Esophagus muscularis mucosa (tissue), 4 donors: Measurements from ENCODE around the gene CPEB3. TPM values are rescaled to one million over a fixed set of nuclear protein-coding genes. Genes with fewer than 3 reads are reported as not detected.

Experiments used
- DNase-seq: peaks from one replicate; pipeline ENCODE4 v3.0.0-alpha.2; 2017; ENCODE audit errors: extremely low spot score
- H3K27ac ChIP-seq, 4 donors: fragments of 200-600 bp; sonication (generic); replicated peaks in 1 of 4; 1 replicate in 3 of 4; 2 replicates in 1 of 4; pipeline ENCODE4 v1.5.1; 2016 to 2019; ENCODE audit warnings: mild to moderate bottlenecking in 1 of 4
- H3K27me3 ChIP-seq, 4 donors: fragments of 200-600 bp; sonication (generic); one replicate each; pipeline versions ENCODE4 v1.5.1 to v1.6.0; 2016 to 2019
- H3K36me3 ChIP-seq, 4 donors: fragments of 200-600 bp; sonication (generic); one replicate each; pipeline ENCODE4 v1.5.1; 2016 to 2019
- H3K4me1 ChIP-seq, 4 donors: fragments of 200-600 bp; sonication (generic); one replicate each; pipeline ENCODE4 v1.5.1; 2016 to 2019
- H3K4me3 ChIP-seq, 4 donors: fragments of 200-600 bp; sonication (generic); 1 replicate in 2 of 4; 2 replicates in 2 of 4; pipeline ENCODE4 v1.5.1; 2016 to 2019; ENCODE audit warnings: mild to moderate bottlenecking in 4 of 4, moderate library complexity in 1 of 4
- H3K9me3 ChIP-seq, 4 donors: fragments of 200-600 bp; sonication (generic); 1 replicate in 3 of 4; 2 replicates in 1 of 4; pipeline ENCODE4 v1.5.1; 2016 to 2019
- EP300 ChIP-seq: sonication (generic); formaldehyde crosslinking; IDR thresholded peaks from one replicate; pipeline ENCODE4 v1.6.1; 2017; ENCODE audit warnings: antibody characterized with exemption
- POLR2A ChIP-seq: fragments of 450-650 bp; IDR thresholded peaks from one replicate; pipeline ENCODE4 v1.6.1; 2017; ENCODE audit warnings: antibody characterized with exemption, moderate library complexity, mild to moderate bottlenecking, low read depth
- POLR2AphosphoS5 ChIP-seq, 2 donors: sonication (generic); formaldehyde crosslinking; IDR thresholded peaks; one replicate each; pipeline ENCODE4 v1.6.1; 2017; ENCODE audit warnings: antibody characterized with exemption in 2 of 2
- WGBS: methylation state at CpG from one replicate; pipeline ENCODE4 v1.1.5; 2018; 5-methylcytosine and 5-hydroxymethylcytosine counted together
- intact Hi-C: fragments of 100-400 bp; cut with DNase I; formaldehyde crosslinking; loops from one replicate; pipeline ENCODE4 v1.15.1; 2023
- total RNA-seq, 4 donors: library from RNA; depleted of rRNA; stranded (reverse); fragments of >200 nt; gene quantifications; one replicate each; pipeline versions ENCODE4 v1.1.0 to v1.2.1, GENCODE V29; 2016
- TF ChIP-seq, protein P1 (sequence below), 3 experiments: fragments of 200-600 bp in 2 of 3; fragments of 450-650 bp in 1 of 3; sonication (generic) in 2 of 3; IDR thresholded peaks; one replicate each; pipeline ENCODE4 v1.5.1; 2017 to 2019; ENCODE audit warnings: antibody characterized with exemption in 3 of 3, mild to moderate bottlenecking in 2 of 3, moderate library complexity in 1 of 3

The CPEB3 gene
- total RNA-seq, 4 donors from 2014 or later, result 6.8 to 11.0 (median 10.4) TPM

- H3K9me3 ChIP-seq, result no peaks in the 10 kb centered on the region
- WGBS, result 0% methylated on average over 1 of the region's 69 CpGs
- intact Hi-C loops, result loop anchor here (2.0 kb wide), 2 partner anchors 51 to 153 kb away; partner anchors contain the start of genes CPEB3 and MARCHF5
- peak overlapping the region; percentile 89 to 93 (median 93) for H3K27ac ChIP-seq
- no peak for TF ChIP-seq POLR2AphosphoS5 (IDR thresholded peaks at IDR 0.05)
- no peak for TF ChIP-seq EP300
- TF ChIP-seq, protein P1, sequence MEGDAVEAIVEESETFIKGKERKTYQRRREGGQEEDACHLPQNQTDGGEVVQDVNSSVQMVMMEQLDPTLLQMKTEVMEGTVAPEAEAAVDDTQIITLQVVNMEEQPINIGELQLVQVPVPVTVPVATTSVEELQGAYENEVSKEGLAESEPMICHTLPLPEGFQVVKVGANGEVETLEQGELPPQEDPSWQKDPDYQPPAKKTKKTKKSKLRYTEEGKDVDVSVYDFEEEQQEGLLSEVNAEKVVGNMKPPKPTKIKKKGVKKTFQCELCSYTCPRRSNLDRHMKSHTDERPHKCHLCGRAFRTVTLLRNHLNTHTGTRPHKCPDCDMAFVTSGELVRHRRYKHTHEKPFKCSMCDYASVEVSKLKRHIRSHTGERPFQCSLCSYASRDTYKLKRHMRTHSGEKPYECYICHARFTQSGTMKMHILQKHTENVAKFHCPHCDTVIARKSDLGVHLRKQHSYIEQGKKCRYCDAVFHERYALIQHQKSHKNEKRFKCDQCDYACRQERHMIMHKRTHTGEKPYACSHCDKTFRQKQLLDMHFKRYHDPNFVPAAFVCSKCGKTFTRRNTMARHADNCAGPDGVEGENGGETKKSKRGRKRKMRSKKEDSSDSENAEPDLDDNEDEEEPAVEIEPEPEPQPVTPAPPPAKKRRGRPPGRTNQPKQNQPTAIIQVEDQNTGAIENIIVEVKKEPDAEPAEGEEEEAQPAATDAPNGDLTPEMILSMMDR (IDR thresholded peaks at IDR 0.05), result no peak
- TF ChIP-seq POLR2A, result no peak
- DNase-seq, result no peak
- peaks cover 25 to 83% (median 62%) of the 10 kb centered on the region in 4 donors for H3K4me1 ChIP-seq
- no peaks in the 10 kb centered on the region for H3K27me3 ChIP-seq
- H3K36me3 ChIP-seq, result peaks cover 0 to 2% (median 0%) of the 10 kb centered on the region in 4 donors
- peak overlapping the region; percentile 72 to 83 (median 76) for H3K4me3 ChIP-seq
Observed at GRCh38 chr10:92239600-92240288, 51.1 kb downstream of the CPEB3 start.

DNA sequence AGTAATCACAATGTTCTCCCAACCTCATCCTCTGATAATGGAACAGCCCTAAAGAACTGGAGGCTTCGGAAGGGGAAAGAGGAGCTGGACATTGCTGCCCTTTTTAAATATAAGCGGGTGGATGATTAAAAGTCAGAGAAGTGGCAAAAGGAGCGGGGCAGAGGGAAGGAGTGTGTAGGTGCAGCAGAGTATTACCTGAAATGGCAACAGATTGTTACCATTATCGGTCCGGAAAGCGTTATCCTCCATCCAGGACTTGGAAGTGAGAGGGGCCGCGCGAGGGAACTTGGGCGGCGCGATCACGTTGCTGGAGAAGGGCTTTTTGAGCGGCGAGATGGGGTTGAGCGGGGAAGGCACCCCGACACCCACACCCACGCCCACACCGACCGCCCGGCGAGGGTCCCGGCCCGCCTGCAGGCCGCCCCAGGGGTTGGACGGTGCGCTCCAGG lies 51.7 kb downstream of the CPEB3 start:
- WGBS, result 14% methylated on average over 22 of the region's 27 CpGs
- Histone ChIP-seq H3K9me3 (no peaks in the 10 kb centered on the region), H3K4me3 (peak overlapping the region; percentile 72 to 83 (median 76)), H3K27ac (peak overlapping the region; percentile 89 to 93 (median 93)), H3K36me3 (peaks cover 0 to 6% (median 3%) of the 10 kb centered on the region in 4 donors), H3K27me3 (no peaks in the 10 kb centered on the region), H3K4me1 (peaks cover 25 to 84% (median 64%) of the 10 kb centered on the region in 4 donors)
- TF ChIP-seq, protein P1 (IDR thresholded peaks at IDR 0.05), result no peak
- no peak for TF ChIP-seq POLR2AphosphoS5 (IDR thresholded peaks at IDR 0.05)
- TF ChIP-seq POLR2A, result no peak
- no peak for TF ChIP-seq EP300
- intact Hi-C loops, result no loop called here
- no peak for DNase-seq

DNA sequence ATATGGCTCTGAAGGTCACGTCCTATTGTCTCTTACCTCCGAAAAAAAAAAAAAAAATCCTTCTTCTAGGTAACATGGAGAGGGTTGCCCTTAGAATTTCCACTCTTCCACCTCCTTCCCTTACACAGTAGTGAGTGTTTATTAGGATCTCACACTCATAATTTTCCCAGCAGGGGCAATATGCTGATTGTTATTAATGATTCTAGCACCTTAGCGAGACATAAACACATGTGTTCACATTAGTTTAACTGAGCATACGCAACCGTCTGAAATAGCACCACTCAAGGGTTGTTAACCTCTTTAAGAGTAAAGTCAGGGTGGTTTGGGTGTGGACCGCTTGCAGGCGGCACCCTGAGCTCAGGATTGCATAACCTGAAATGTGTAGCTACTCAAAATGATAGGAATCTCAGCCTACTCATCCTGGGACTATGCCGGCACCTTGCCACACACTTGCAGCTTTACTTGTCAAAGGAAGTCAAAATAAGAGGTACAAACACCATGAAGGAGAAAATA lies 52.2 kb downstream of the CPEB3 start:
- peak overlapping the region; percentile 72 to 83 (median 76) for H3K4me3 ChIP-seq
- H3K27ac ChIP-seq, result peak overlapping the region; percentile 89 to 93 (median 93)
- H3K4me1 ChIP-seq, result peaks cover 25 to 79% (median 61%) of the 10 kb centered on the region in 4 donors
- WGBS, result 28% methylated on average over 8 of the region's 8 CpGs
- H3K9me3 ChIP-seq, result no peaks in the 10 kb centered on the region
- H3K27me3 ChIP-seq, result no peaks in the 10 kb centered on the region
- TF ChIP-seq, protein P1 (IDR thresholded peaks at IDR 0.05), result no peak
- TF ChIP-seq POLR2AphosphoS5 (IDR thresholded peaks at IDR 0.05), result peak; percentile 19 to 77
- intact Hi-C loops, result no loop called here
- DNase-seq, result no peak
- H3K36me3 ChIP-seq, result peaks cover 0 to 9% (median 3%) of the 10 kb centered on the region in 4 donors

- peak overlapping the region; percentile 89 to 93 (median 93) for H3K27ac ChIP-seq
- intact Hi-C loops, result no loop called here
- H3K27me3 ChIP-seq, result no peaks in the 10 kb centered on the region
- no peaks in the 10 kb centered on the region for H3K9me3 ChIP-seq
- no peak for DNase-seq
- H3K36me3 ChIP-seq, result peaks cover 0 to 10% (median 3%) of the 10 kb centered on the region in 4 donors
- peaks cover 20 to 78% (median 56%) of the 10 kb centered on the region in 4 donors for H3K4me1 ChIP-seq
- H3K4me3 ChIP-seq, result peak overlapping the region; percentile 72 to 83 (median 76)
- WGBS, result 75% methylated on average over 3 of the region's 3 CpGs
- TF ChIP-seq POLR2A (no peak), EP300 (no peak), POLR2AphosphoS5 (IDR thresholded peaks at IDR 0.05) (no peak)
- TF ChIP-seq, protein P1 (IDR thresholded peaks at IDR 0.05), result no peak
Observed at GRCh38 chr10:92238054-92238585, 52.8 kb downstream of the CPEB3 start.
